Adrenal gland (tissue), 5 donors: Measurements from ENCODE around the gene CNGB1.

ENCODE experiments used
- CTCF ChIP-seq, 6 experiments: fragments of 450-650 bp in 4 of 6; fragments of 200-600 bp in 2 of 6; sonication (generic) in 1 of 6; IDR thresholded peaks; 1 replicate in 5 of 6; 2 replicates in 1 of 6; pipeline versions ENCODE4 v1.5.1 to v1.8.0; 2016 to 2021; ENCODE audit warnings: antibody characterized with exemption in 6 of 6, mild to moderate bottlenecking in 2 of 6, moderate library complexity in 1 of 6
- POLR2A ChIP-seq, 2 donors: fragments of 450-650 bp; IDR thresholded peaks; one replicate each; pipeline ENCODE4 v1.6.1; 2017; ENCODE audit warnings: antibody characterized with exemption in 2 of 2, mild to moderate bottlenecking in 2 of 2, moderate library complexity in 1 of 2
- donor health status: DM: no; HTN: no; CAD: no.

DNA sequence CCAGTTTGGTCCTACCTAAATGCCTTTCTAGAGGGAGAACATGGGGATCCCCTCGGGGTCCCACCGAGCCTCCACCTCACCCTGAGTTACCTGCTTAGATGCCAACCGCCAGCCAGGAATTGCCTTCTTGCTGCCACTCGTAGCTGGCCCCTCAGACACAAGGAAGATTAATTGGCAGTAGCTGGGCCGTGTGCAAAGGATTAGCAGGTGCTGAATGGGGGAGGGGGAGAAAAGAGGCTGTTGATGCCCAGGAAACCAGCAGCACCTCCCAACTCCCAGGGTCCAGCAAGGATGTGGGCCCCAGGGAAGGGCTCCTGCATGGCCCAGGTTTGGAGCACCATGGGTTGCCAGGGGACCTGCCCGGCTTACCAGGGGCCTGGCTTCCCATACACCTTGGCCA lies at the start of gene CNGB1:
- TF ChIP-seq CTCF (IDR thresholded peaks at IDR 0.05) = no peak
- TF ChIP-seq POLR2A (IDR thresholded peaks at IDR 0.05) = no peak
